Astrocyte (in vitro differentiated cells and primary cell): ENCODE results near the gene ARHGAP4. TPM values are rescaled to one million over a fixed set of nuclear protein-coding genes. Genes with fewer than 3 reads are reported as not detected.

Experiments
- DNase-seq: peaks from one replicate; pipeline ENCODE4 v3.0.0-alpha.2; 2010; ENCODE audit warnings: low read depth
- FAIRE-seq: peaks from 2 replicates; lab custom pipeline; 2011; peaks lifted over from hg19 to GRCh38; lab: Jason Lieb, UNC
- H2AFZ ChIP-seq: 2 replicates; pipeline ENCODE4 v1.6.0; 2012; ENCODE audit warnings: low read depth, low read length, inconsistent platforms
- H3K27ac ChIP-seq: 2 replicates; pipeline ENCODE4 v1.5.1; 2011; ENCODE audit warnings: low read depth, low read length, inconsistent platforms
- H3K27me3 ChIP-seq: 2 replicates; pipeline ENCODE4 v1.6.0; 2011; ENCODE audit warnings: low read length, inconsistent platforms; ENCODE audit not compliant: insufficient read depth
- H3K36me3 ChIP-seq: 2 replicates; pipeline ENCODE4 v1.5.1; 2011; ENCODE audit warnings: low read length, inconsistent platforms; ENCODE audit not compliant: insufficient read depth
- H3K4me1 ChIP-seq: 2 replicates; pipeline ENCODE4 v1.5.1; 2011; ENCODE audit warnings: low read length, inconsistent platforms; ENCODE audit not compliant: insufficient read depth
- H3K4me2 ChIP-seq: 2 replicates; pipeline ENCODE4 v1.6.0; 2012; ENCODE audit warnings: low read length, inconsistent platforms
- H3K4me3 ChIP-seq: 2 replicates; pipeline ENCODE4 v1.5.1; 2011; ENCODE audit warnings: low read depth, mild to moderate bottlenecking, low read length, inconsistent platforms; ENCODE audit not compliant: insufficient read depth
- H3K79me2 ChIP-seq: 2 replicates; pipeline ENCODE4 v1.6.0; 2012; ENCODE audit warnings: mild to moderate bottlenecking, low read length, inconsistent platforms; ENCODE audit not compliant: insufficient read depth
- H3K9ac ChIP-seq: 2 replicates; pipeline ENCODE4 v1.6.0; 2012; ENCODE audit warnings: mild to moderate bottlenecking, low read length, inconsistent platforms
- H3K9me3 ChIP-seq: 2 replicates; pipeline ENCODE4 v1.5.1; 2012; ENCODE audit warnings: low read depth, mild to moderate bottlenecking, low read length, inconsistent platforms; ENCODE audit not compliant: insufficient read depth
- H4K20me1 ChIP-seq: 2 replicates; pipeline ENCODE4 v1.6.0; 2012; ENCODE audit warnings: low read length, inconsistent platforms; ENCODE audit not compliant: insufficient read depth
- H3K27ac Mint-ChIP-seq: one replicate; pipeline ENCODE4 v1.8.0; 2021; ENCODE audit warnings: mild to moderate bottlenecking, mixed read lengths; ENCODE audit not compliant: unreplicated experiment
- H3K27me3 Mint-ChIP-seq: one replicate; pipeline ENCODE4 v1.8.0; 2021; ENCODE audit warnings: low read depth, mixed read lengths; ENCODE audit not compliant: unreplicated experiment
- H3K36me3 Mint-ChIP-seq: one replicate; pipeline ENCODE4 v1.8.0; 2021; ENCODE audit warnings: low read depth, mixed read lengths; ENCODE audit not compliant: unreplicated experiment
- H3K4me1 Mint-ChIP-seq: one replicate; pipeline ENCODE4 v1.8.0; 2021; ENCODE audit warnings: low read depth, mixed read lengths; ENCODE audit not compliant: unreplicated experiment
- H3K4me3 Mint-ChIP-seq: one replicate; pipeline ENCODE4 v1.8.0; 2021; ENCODE audit warnings: mild to moderate bottlenecking, moderate library complexity, mixed read lengths; ENCODE audit not compliant: unreplicated experiment
- H3K9me3 Mint-ChIP-seq: one replicate; pipeline ENCODE4 v1.8.0; 2021; ENCODE audit warnings: mild to moderate bottlenecking, mixed read lengths; ENCODE audit not compliant: unreplicated experiment
- CTCF ChIP-seq: IDR thresholded peaks from 2 replicates; pipeline ENCODE4 v1.5.1; 2011; ENCODE audit warnings: low read depth, mild to moderate bottlenecking, inconsistent platforms, low read length, moderate library complexity; ENCODE audit not compliant: insufficient read depth
- EZH2 ChIP-seq: IDR thresholded peaks from 2 replicates; pipeline ENCODE4 v1.6.1; 2012; ENCODE audit warnings: mild to moderate bottlenecking, low read length, inconsistent platforms; ENCODE audit not compliant: insufficient read depth
- total RNA-seq: library from RNA; stranded (reverse); gene quantifications from 2 replicates; pipeline ENCODE4 v1.2.1, GENCODE V29; 2021

Gene ARHGAP4
- total RNA-seq, 1 donor from 2014 or later: 3.9 TPM

- Histone ChIP-seq H3K9me3 (no peaks in the 10 kb centered on the region), H3K79me2 (peaks cover 24% of the 10 kb centered on the region), H3K27me3 (no peaks in the 10 kb centered on the region), H3K4me3 (no peak overlapping the region), H3K36me3 (peaks cover 5% of the 10 kb centered on the region), H2AFZ (no peak overlapping the region), H3K27ac (no peak overlapping the region), H3K9ac (no peak overlapping the region), H3K4me1 (peaks cover 4% of the 10 kb centered on the region), H4K20me1 (peaks cover 14% of the 10 kb centered on the region), H3K4me2 (no peak overlapping the region)
- DNase-seq (no peak), FAIRE-seq (no peak)
- Mint-ChIP-seq H3K9me3 (no peaks in the 10 kb centered on the region), H3K36me3 (peaks cover 7% of the 10 kb centered on the region), H3K4me3 (no peak overlapping the region), H3K27me3 (no peaks in the 10 kb centered on the region), H3K4me1 (no peaks in the 10 kb centered on the region), H3K27ac (no peak overlapping the region)
- TF ChIP-seq CTCF (no peak), EZH2 (no peak)
Observed at GRCh38 chrX:153957224-153957623, 31.2 kb upstream of the ARHGAP4 start.

DNA sequence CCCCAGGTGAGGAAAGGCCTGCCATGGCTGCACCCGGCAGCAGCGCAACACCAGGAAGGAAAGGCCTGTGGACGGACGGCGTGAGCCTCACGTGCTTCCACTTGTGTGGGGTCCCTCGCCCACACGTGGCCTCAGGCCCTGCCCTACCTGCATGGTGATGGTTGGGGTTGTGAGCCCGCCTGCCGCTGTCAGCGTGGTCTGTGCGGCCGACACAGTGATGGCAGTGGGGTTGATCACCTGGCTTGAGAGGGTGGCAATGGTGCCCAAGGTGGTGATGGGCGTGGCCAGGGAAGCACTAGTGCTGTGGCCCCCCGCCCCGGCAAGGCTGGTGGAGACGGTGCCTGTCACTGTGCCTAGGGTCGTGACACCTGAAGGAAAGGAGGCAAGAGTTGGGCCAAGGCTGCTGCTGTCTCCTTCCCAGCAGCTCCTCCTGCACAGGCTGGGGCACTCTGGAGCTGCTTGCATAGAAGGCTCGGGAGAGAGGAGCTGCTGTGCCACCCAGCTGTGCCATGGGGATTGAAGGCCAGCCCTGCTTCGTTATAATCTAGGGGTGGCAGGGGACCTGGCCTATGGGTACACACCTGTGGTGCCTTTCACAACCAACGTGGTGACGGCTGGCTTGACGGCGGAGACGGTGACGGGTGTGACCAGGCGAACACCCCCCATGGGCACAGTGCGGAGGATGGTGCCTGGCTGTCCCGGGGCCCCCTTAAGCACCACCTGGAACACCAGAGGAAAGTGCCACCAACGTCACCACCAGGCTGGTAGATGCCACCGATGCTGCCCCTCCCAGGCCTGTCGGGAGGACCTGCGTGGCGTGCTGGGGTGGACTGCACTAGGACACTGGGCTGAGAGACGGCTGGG, 30.2 kb upstream of the ARHGAP4 start:
- Histone ChIP-seq H3K36me3 (peaks cover 5% of the 10 kb centered on the region), H3K4me1 (peaks cover 4% of the 10 kb centered on the region), H3K27ac (no peak overlapping the region), H3K4me3 (no peak overlapping the region), H3K9me3 (no peaks in the 10 kb centered on the region), H3K4me2 (no peak overlapping the region), H4K20me1 (peaks cover 7% of the 10 kb centered on the region), H3K9ac (no peak overlapping the region), H2AFZ (no peak overlapping the region), H3K27me3 (no peaks in the 10 kb centered on the region), H3K79me2 (peaks cover 14% of the 10 kb centered on the region)
- TF ChIP-seq CTCF: no peak
- TF ChIP-seq EZH2: no peak
- no peak for DNase-seq
- no peak for FAIRE-seq
- Mint-ChIP-seq H3K9me3 (no peaks in the 10 kb centered on the region), H3K4me1 (no peaks in the 10 kb centered on the region), H3K27ac (no peak overlapping the region), H3K4me3 (no peak overlapping the region), H3K27me3 (no peaks in the 10 kb centered on the region), H3K36me3 (peaks cover 7% of the 10 kb centered on the region)

- H3K4me3 ChIP-seq: no peak overlapping the region
- H4K20me1 ChIP-seq: no peaks in the 10 kb centered on the region
- H3K79me2 ChIP-seq: peaks cover 7% of the 10 kb centered on the region
- H3K27ac ChIP-seq: no peak overlapping the region
- DNase-seq (no peak), FAIRE-seq (no peak)
- no peak overlapping the region for H3K4me3 Mint-ChIP-seq
- peaks cover 2% of the 10 kb centered on the region for H3K4me1 Mint-ChIP-seq
- H3K4me2 ChIP-seq: no peak overlapping the region
- H3K36me3 ChIP-seq: peaks cover 6% of the 10 kb centered on the region
- TF ChIP-seq EZH2 (no peak), CTCF (no peak)
- H3K9me3 ChIP-seq: no peaks in the 10 kb centered on the region
- no peak overlapping the region for H3K27ac Mint-ChIP-seq
- H3K36me3 Mint-ChIP-seq: peaks cover 5% of the 10 kb centered on the region
- no peaks in the 10 kb centered on the region for H3K27me3 Mint-ChIP-seq
- no peaks in the 10 kb centered on the region for H3K27me3 ChIP-seq
- no peak overlapping the region for H2AFZ ChIP-seq
- H3K9me3 Mint-ChIP-seq: no peaks in the 10 kb centered on the region
- no peak overlapping the region for H3K9ac ChIP-seq
- H3K4me1 ChIP-seq: peaks cover 4% of the 10 kb centered on the region
Observed at GRCh38 chrX:153955228-153955732, 29.2 kb upstream of the ARHGAP4 start.
